Epithelial cell of proximal tubule (primary cell): Measurements from ENCODE around the gene ANKRD11. TPM values are rescaled to one million over a fixed set of nuclear protein-coding genes. Genes with fewer than 3 reads are reported as not detected.
"Not testable (repeated sequence)": the region's sequence is repeated elsewhere in the genome, so short reads cannot be mapped to it uniquely, and the experiment has no call there.

ENCODE experiments used
- DNase-seq: peaks from one replicate; pipeline ENCODE4 v3.0.0-alpha.2; 2011; ENCODE audit warnings: low read depth
- H3K4me3 ChIP-seq: 2 replicates; pipeline ENCODE4 v1.5.1; 2011; ENCODE audit warnings: low read depth, mild to moderate bottlenecking, low read length
- total RNA-seq: library from RNA; depleted of rRNA; stranded (reverse); fragments of >200 nt; gene quantifications from 2 replicates; pipeline ENCODE4 v1.2.3, GENCODE V29; 2015
- TF ChIP-seq, protein P1 (sequence below): conservative IDR thresholded peaks from 2 replicates; pipeline ENCODE4 v1.5.1; 2012; ENCODE audit warnings: low read depth, mild to moderate bottlenecking, low read length

The ANKRD11 gene
- total RNA-seq, 1 donor from 2014 or later = 44.3 TPM

- TF ChIP-seq, protein P1, sequence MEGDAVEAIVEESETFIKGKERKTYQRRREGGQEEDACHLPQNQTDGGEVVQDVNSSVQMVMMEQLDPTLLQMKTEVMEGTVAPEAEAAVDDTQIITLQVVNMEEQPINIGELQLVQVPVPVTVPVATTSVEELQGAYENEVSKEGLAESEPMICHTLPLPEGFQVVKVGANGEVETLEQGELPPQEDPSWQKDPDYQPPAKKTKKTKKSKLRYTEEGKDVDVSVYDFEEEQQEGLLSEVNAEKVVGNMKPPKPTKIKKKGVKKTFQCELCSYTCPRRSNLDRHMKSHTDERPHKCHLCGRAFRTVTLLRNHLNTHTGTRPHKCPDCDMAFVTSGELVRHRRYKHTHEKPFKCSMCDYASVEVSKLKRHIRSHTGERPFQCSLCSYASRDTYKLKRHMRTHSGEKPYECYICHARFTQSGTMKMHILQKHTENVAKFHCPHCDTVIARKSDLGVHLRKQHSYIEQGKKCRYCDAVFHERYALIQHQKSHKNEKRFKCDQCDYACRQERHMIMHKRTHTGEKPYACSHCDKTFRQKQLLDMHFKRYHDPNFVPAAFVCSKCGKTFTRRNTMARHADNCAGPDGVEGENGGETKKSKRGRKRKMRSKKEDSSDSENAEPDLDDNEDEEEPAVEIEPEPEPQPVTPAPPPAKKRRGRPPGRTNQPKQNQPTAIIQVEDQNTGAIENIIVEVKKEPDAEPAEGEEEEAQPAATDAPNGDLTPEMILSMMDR = no peak
- no peak for DNase-seq
- no peak overlapping the region for H3K4me3 ChIP-seq
Measured at GRCh38 chr16:89268987-89269735, 221.2 kb downstream of the ANKRD11 start.

GRCh38 chr16:89268585-89268984 is 221.8 kb downstream of the ANKRD11 start:
- TF ChIP-seq, protein P1 = no peak
- H3K4me3 ChIP-seq = no peak overlapping the region
- no peak for DNase-seq

GRCh38 chr16:89267746-89268145 is 222.6 kb downstream of the ANKRD11 start:
- not testable (repeated sequence) for H3K4me3 ChIP-seq

GRCh38 chr16:89266521-89267134 is 223.7 kb downstream of the ANKRD11 start:
- TF ChIP-seq, protein P1 = no peak
- no peak overlapping the region for H3K4me3 ChIP-seq

More at GRCh38 chr16:89267746-89268145, 222.6 kb downstream of the ANKRD11 start:
- not testable (repeated sequence) for DNase-seq

GRCh38 chr16:89265647-89266046 is 224.7 kb downstream of the ANKRD11 start:
- TF ChIP-seq, protein P1 = no peak
- DNase-seq = no peak
- no peak overlapping the region for H3K4me3 ChIP-seq

More at GRCh38 chr16:89266521-89267134, 223.7 kb downstream of the ANKRD11 start:
- DNase-seq = no peak

DNA sequence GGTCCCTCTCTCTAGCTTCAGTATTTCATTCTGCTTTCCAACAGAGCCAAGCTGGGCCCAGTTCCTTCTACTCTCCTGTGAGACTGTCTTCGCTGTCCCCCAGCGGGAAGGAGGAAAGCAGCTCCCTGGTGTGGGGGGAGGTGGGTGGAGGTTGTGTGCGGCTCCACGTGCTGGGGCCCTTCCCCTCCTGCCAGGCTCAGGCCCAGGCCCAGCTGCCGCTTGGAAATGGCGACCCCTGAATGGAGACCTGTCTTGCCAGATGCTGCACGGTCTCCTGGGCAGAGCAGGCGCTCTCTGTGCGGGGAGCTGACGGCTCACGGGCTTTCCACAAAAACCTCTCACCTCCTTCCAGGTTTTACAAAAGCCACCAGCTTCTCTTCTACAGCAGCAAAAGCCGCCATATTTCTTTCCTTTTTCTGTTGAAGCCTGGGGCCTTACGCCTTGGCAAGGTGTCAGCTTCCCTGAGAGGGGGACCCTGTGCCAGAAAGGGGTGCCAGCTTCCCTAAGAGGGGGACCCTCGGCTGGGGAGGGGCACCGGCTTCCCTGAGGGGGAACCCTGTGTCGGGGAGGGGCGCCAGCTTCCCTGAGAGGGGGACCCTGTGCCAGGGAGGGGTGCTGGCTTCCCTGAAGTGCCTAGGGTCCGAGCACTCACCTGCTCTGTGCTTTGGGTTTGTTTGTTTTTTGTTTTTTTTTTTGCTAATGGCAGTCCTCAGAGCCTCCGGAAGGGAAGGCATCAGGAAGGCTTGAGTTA is 225.4 kb downstream of the ANKRD11 start:
- no peak for DNase-seq
- H3K4me3 ChIP-seq = no peak overlapping the region
- TF ChIP-seq, protein P1 = no peak
